Immature natural killer cell (primary cell): ENCODE results near the gene UBE2Q2. TPM values are rescaled to one million over a fixed set of nuclear protein-coding genes. Genes with fewer than 3 reads are reported as not detected.

Source experiments
- polyA plus RNA-seq, 3 donors: library from polyadenylated mRNA; unstranded; fragments of 300-500 nt; fragmentation: Illumina TruSeq; gene quantifications; one replicate each; pipeline ENCODE4 v1.2.3, GENCODE V29; 2021

Gene UBE2Q2
- polyA plus RNA-seq, 3 donors from 2014 or later: 38.9 to 55.7 (median 52.1) TPM

Other genes starting within 250 kb of the UBE2Q2 start
- 10 to 100 TPM; 21.2 to 46.0 (median 31.5) TPM for gene SNUPN, start 217.7 kb upstream of the UBE2Q2 start, polyA plus RNA-seq
- 100 to 1,000 TPM; 193 to 238 (median 221) TPM for gene IMP3, start 203.2 kb upstream of the UBE2Q2 start, polyA plus RNA-seq
- gene SNX33, start 195.5 kb upstream of the UBE2Q2 start, polyA plus RNA-seq: 1 to 10 TPM in 1 of 3 donors, under 1 TPM in 2; 0.43 to 1.3 (median 0.51) TPM
- under 1 TPM in 2 of 3 donors, not detected in 1; 0.12 to 0.18 TPM for gene CSPG4, start 130.6 kb upstream of the UBE2Q2 start, polyA plus RNA-seq
- gene FBXO22, start 60.4 kb downstream of the UBE2Q2 start, polyA plus RNA-seq: 10 to 100 TPM; 11.5 to 13.8 (median 12.7) TPM
- gene NRG4, start 169.0 kb downstream of the UBE2Q2 start, polyA plus RNA-seq: not detected
- gene TMEM266, start 216.5 kb downstream of the UBE2Q2 start, polyA plus RNA-seq: not detected